Neutrophil (primary cell): Measurements from ENCODE around the gene FAM114A2.

ENCODE experiments used
- H3K27ac ChIP-seq: fragments of 200-600 bp; sonication (generic); 2 replicates; pipeline ENCODE4 v1.5.1; 2016; ENCODE audit warnings: mild to moderate bottlenecking, moderate library complexity
- H3K27me3 ChIP-seq: fragments of 200-600 bp; sonication (generic); 2 replicates; pipeline ENCODE4 v1.6.0; 2016; ENCODE audit warnings: mild to moderate bottlenecking
- H3K36me3 ChIP-seq: fragments of 200-600 bp; sonication (generic); 2 replicates; pipeline ENCODE4 v1.5.1; 2017
- H3K4me1 ChIP-seq, 2 experiments: fragments of 200-600 bp in 1 of 2; sonication (generic) in 1 of 2; 1 replicate in 1 of 2; 2 replicates in 1 of 2; pipeline versions ENCODE4 v1.5.1 to v1.6.1; 2013 to 2016; ENCODE audit warnings: low read depth in 1 of 2, low read length in 1 of 2, mild to moderate bottlenecking in 1 of 2, moderate library complexity in 1 of 2; ENCODE audit not compliant: control insufficient read depth in 1 of 2, insufficient read depth in 1 of 2
- H3K4me3 ChIP-seq, 2 experiments: fragments of 200-600 bp in 1 of 2; sonication (generic) in 1 of 2; 1 replicate in 1 of 2; 2 replicates in 1 of 2; pipeline ENCODE4 v1.5.1; 2013 to 2016; ENCODE audit warnings: low read depth in 1 of 2, low read length in 1 of 2, mild to moderate bottlenecking in 1 of 2, moderate library complexity in 1 of 2
- H3K9me3 ChIP-seq: fragments of 200-600 bp; sonication (generic); 2 replicates; pipeline ENCODE4 v1.5.1; 2016
- CTCF ChIP-seq: fragments of 200-600 bp; sonication (generic); IDR thresholded peaks from 2 replicates; pipeline ENCODE4 v1.5.1; 2016; ENCODE audit warnings: antibody characterized with exemption

FAM114A2 gene

GRCh38 chr5:153983885-153984284, 54.8 kb downstream of the FAM114A2 start:
- no peaks in the 10 kb centered on the region for H3K27me3 ChIP-seq
- no peak for TF ChIP-seq CTCF
- no peaks in the 10 kb centered on the region for H3K36me3 ChIP-seq
- no peaks in the 10 kb centered on the region for H3K4me1 ChIP-seq
- no peaks in the 10 kb centered on the region for H3K9me3 ChIP-seq
- H3K4me3 ChIP-seq, result no peak overlapping the region
- H3K27ac ChIP-seq, result no peak overlapping the region

- no peaks in the 10 kb centered on the region for H3K27me3 ChIP-seq
- no peak overlapping the region for H3K27ac ChIP-seq
- H3K36me3 ChIP-seq, result no peaks in the 10 kb centered on the region
- H3K9me3 ChIP-seq, result no peaks in the 10 kb centered on the region
- H3K4me3 ChIP-seq, result no peak overlapping the region
- no peak for TF ChIP-seq CTCF
- no peaks in the 10 kb centered on the region for H3K4me1 ChIP-seq
These were observed 56.7 kb downstream of the FAM114A2 start for GRCh38 chr5:153981905-153982605.

DNA sequence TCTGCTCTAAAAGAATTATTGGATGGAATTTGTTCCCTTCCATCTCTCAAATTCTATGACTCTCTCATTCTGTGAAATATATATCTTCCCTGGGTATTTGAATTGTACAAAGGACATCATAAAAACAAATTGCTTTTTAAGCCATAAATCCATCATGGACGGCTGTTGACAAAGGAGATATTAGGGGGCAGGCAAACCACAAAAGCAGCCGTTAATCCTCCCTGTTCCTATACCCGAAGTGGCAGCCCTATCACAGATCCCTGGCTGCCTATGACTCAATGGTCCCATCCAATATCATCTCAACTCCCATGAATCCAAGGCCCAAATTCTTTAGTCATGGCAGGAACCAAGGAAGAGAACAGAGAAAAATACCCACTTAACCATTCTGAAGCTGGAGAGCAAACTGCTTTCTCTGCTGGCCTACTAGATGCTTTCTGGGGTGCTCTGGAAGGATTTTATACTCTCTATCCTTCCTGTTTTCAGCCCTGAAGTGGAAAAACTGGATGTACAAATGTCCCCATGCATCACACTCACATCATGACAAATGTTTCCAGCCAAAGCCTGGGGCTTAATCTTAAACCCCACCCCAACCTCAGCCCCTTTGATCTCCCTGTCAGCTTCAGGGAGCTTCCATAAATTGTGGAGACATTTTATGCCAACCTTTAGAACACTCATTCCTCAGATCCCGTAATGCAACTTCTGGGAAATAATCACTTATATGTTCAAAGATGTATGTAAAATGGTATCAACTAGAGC, 59.5 kb downstream of the FAM114A2 start:
- no peak overlapping the region for H3K4me3 ChIP-seq
- no peaks in the 10 kb centered on the region for H3K9me3 ChIP-seq
- H3K4me1 ChIP-seq, result no peaks in the 10 kb centered on the region
- no peak overlapping the region for H3K27ac ChIP-seq
- H3K36me3 ChIP-seq, result no peaks in the 10 kb centered on the region
- TF ChIP-seq CTCF, result no peak
- H3K27me3 ChIP-seq, result no peaks in the 10 kb centered on the region

- no peaks in the 10 kb centered on the region for H3K4me1 ChIP-seq
- no peaks in the 10 kb centered on the region for H3K9me3 ChIP-seq
- no peak overlapping the region for H3K27ac ChIP-seq
- H3K36me3 ChIP-seq, result no peaks in the 10 kb centered on the region
- H3K4me3 ChIP-seq, result no peak overlapping the region
- no peaks in the 10 kb centered on the region for H3K27me3 ChIP-seq
- TF ChIP-seq CTCF, result no peak
These were observed 63.9 kb downstream of the FAM114A2 start for GRCh38 chr5:153974813-153975163.

GRCh38 chr5:153974131-153974812, 64.4 kb downstream of the FAM114A2 start:
- TF ChIP-seq CTCF, result no peak
- Histone ChIP-seq H3K36me3 (no peaks in the 10 kb centered on the region), H3K4me3 (no peak overlapping the region), H3K27me3 (no peaks in the 10 kb centered on the region), H3K27ac (no peak overlapping the region), H3K4me1 (no peaks in the 10 kb centered on the region), H3K9me3 (no peaks in the 10 kb centered on the region)
